Upper lobe of left lung (tissue), 4 donors: ENCODE measurements around the gene PPAT.

Source experiments
- EP300 ChIP-seq, 4 donors: sonication (generic); formaldehyde crosslinking; IDR thresholded peaks; one replicate each; pipeline ENCODE4 v1.5.1; 2017; ENCODE audit warnings: antibody characterized with exemption in 4 of 4, control low read depth in 2 of 4
- POLR2A ChIP-seq, 4 donors: fragments of 450-650 bp; IDR thresholded peaks; one replicate each; pipeline ENCODE4 v1.5.1; 2016 to 2017; ENCODE audit warnings: antibody characterized with exemption in 4 of 4, mild to moderate bottlenecking in 2 of 4
- TF ChIP-seq, protein P1 (sequence below), 6 experiments: fragments of 450-650 bp in 4 of 6; fragments of 200-600 bp in 2 of 6; sonication (generic) in 2 of 6; IDR thresholded peaks; one replicate each; pipeline ENCODE4 v1.5.1; 2016 to 2019; ENCODE audit warnings: antibody characterized with exemption in 6 of 6

DNA sequence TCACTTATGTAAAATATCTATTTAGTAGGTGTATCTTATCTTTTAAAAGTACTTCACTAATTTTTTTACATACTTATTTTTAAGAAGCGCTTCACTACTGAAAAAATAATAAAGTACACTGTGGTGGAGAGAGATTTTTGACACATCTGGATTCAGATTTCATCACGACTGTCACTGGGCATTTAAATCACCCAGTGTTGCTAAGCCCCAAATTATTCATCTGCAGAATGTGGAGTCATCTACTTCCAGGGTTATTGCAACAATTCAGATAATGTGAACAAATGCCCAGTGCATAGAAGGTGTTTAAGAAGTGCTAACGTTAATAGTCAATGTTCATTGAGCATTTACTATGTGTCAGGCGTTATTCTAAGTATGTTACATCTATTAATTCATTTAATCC, 90.0 kb downstream of the PPAT start:
- TF ChIP-seq EP300 (IDR thresholded peaks at IDR 0.05), result no peak
- TF ChIP-seq, protein P1, sequence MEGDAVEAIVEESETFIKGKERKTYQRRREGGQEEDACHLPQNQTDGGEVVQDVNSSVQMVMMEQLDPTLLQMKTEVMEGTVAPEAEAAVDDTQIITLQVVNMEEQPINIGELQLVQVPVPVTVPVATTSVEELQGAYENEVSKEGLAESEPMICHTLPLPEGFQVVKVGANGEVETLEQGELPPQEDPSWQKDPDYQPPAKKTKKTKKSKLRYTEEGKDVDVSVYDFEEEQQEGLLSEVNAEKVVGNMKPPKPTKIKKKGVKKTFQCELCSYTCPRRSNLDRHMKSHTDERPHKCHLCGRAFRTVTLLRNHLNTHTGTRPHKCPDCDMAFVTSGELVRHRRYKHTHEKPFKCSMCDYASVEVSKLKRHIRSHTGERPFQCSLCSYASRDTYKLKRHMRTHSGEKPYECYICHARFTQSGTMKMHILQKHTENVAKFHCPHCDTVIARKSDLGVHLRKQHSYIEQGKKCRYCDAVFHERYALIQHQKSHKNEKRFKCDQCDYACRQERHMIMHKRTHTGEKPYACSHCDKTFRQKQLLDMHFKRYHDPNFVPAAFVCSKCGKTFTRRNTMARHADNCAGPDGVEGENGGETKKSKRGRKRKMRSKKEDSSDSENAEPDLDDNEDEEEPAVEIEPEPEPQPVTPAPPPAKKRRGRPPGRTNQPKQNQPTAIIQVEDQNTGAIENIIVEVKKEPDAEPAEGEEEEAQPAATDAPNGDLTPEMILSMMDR (IDR thresholded peaks at IDR 0.05), result no peak
- no peak for TF ChIP-seq POLR2A (IDR thresholded peaks at IDR 0.05)
